Keratinocyte (primary cell): ENCODE measurements around the gene MERTK. TPM values are rescaled to one million over a fixed set of nuclear protein-coding genes. Genes with fewer than 3 reads are reported as not detected.

Source experiments
- DNase-seq: peaks from one replicate; pipeline ENCODE4 v3.0.0-alpha.2; 2011; ENCODE audit warnings: low read depth, missing footprints, low spot score
- FAIRE-seq: peaks from 2 replicates; lab custom pipeline; 2011; peaks lifted over from hg19 to GRCh38; lab: Jason Lieb, UNC
- H2AFZ ChIP-seq: 2 replicates; pipeline ENCODE4 v1.6.0; 2012; ENCODE audit warnings: low read length, control low read depth, inconsistent platforms; ENCODE audit not compliant: control insufficient read depth
- H3K27ac ChIP-seq: 2 replicates; pipeline ENCODE4 v1.5.1; 2011; ENCODE audit warnings: low read length; ENCODE audit not compliant: control insufficient read depth, insufficient read depth
- H3K27me3 ChIP-seq: 3 replicates; pipeline ENCODE4 v1.6.0; 2011; ENCODE audit warnings: low read length; ENCODE audit not compliant: control insufficient read depth, insufficient read depth; ENCODE audit errors: extremely low read depth
- H3K36me3 ChIP-seq, 2 experiments: 2 replicates in 1 of 2; 3 replicates in 1 of 2; pipeline ENCODE4 v1.5.1; 2011; ENCODE audit warnings: low read length in 2 of 2, mild to moderate bottlenecking in 1 of 2; ENCODE audit not compliant: control insufficient read depth in 2 of 2, insufficient read depth in 2 of 2; ENCODE audit errors: extremely low read depth in 1 of 2
- H3K4me1 ChIP-seq: 3 replicates; pipeline ENCODE4 v1.5.1; 2011; ENCODE audit warnings: low read length; ENCODE audit not compliant: control insufficient read depth, insufficient read depth; ENCODE audit errors: extremely low read depth
- H3K4me2 ChIP-seq: 3 replicates; pipeline ENCODE4 v1.6.0; 2011; ENCODE audit warnings: low read depth, low read length; ENCODE audit not compliant: control insufficient read depth, insufficient read depth; ENCODE audit errors: extremely low read depth
- H3K4me3 ChIP-seq, 3 experiments: fragments of 200-600 bp in 1 of 3; sonication (generic) in 1 of 3; 2 replicates in 2 of 3; 3 replicates in 1 of 3; pipeline ENCODE4 v1.5.1; 2011 to 2016; ENCODE audit warnings: low read length in 3 of 3, mild to moderate bottlenecking in 3 of 3, control low read depth in 2 of 3, inconsistent platforms in 1 of 3, low read depth in 1 of 3, mixed read lengths in 1 of 3, mixed run types in 1 of 3, moderate library complexity in 1 of 3; ENCODE audit not compliant: control insufficient read depth in 2 of 3, insufficient read depth in 2 of 3; ENCODE audit errors: extremely low read depth in 1 of 3
- H3K79me2 ChIP-seq: 2 replicates; pipeline ENCODE4 v1.6.0; 2012; ENCODE audit warnings: low read length; ENCODE audit not compliant: control insufficient read depth, insufficient read depth
- H3K9ac ChIP-seq: 3 replicates; pipeline ENCODE4 v1.6.0; 2011; ENCODE audit warnings: low read length; ENCODE audit not compliant: control insufficient read depth, insufficient read depth; ENCODE audit errors: extremely low read depth
- H3K9me1 ChIP-seq: 3 replicates; pipeline ENCODE4 v1.6.0; 2011; ENCODE audit warnings: low read length; ENCODE audit not compliant: control insufficient read depth, insufficient read depth; ENCODE audit errors: extremely low read depth
- H3K9me3 ChIP-seq: 2 replicates; pipeline ENCODE4 v1.5.1; 2012; ENCODE audit warnings: low read depth, low read length; ENCODE audit not compliant: control insufficient read depth
- H4K20me1 ChIP-seq: 3 replicates; pipeline ENCODE4 v1.6.0; 2011; ENCODE audit warnings: low read length; ENCODE audit not compliant: control insufficient read depth, insufficient read depth; ENCODE audit errors: extremely low read depth
- CTCF ChIP-seq, 3 experiments: IDR thresholded peaks in 1 of 3; conservative IDR thresholded peaks in 1 of 3; optimal IDR thresholded peaks in 1 of 3; 2 replicates in 2 of 3; 3 replicates in 1 of 3; pipeline versions ENCODE3 to v1.5.1; 2011; ENCODE audit warnings: low read length in 3 of 3, mild to moderate bottlenecking in 3 of 3, moderate library complexity in 2 of 3, control low read depth in 1 of 3, inconsistent platforms in 1 of 3; ENCODE audit not compliant: insufficient read depth in 2 of 3; ENCODE audit errors: extremely low read depth in 1 of 3
- EZH2 ChIP-seq: IDR thresholded peaks from one replicate; pipeline ENCODE4 v1.6.1; 2012; ENCODE audit warnings: inconsistent platforms, mild to moderate bottlenecking, low read length, moderate library complexity
- dilution Hi-C: fragments of 300-500 bp; cut with MboI; formaldehyde crosslinking; loops from one replicate; pipeline ENCODE4 v1.7.0; 2020; ENCODE audit warnings: low sequenced_read_pairs; ENCODE audit not compliant: extremely low pct_ligation_motif_present
- polyA plus RNA-seq, 5 experiments: library from polyadenylated mRNA; depleted of rRNA in 3 of 5; stranded (reverse) in 3 of 5; stranded (forward) in 1 of 5; unstranded in 1 of 5; fragments of >200 nt; gene quantifications; 1 replicate in 1 of 5; 2 replicates in 3 of 5; 3 replicates in 1 of 5; pipeline versions ENCODE4 v1.2.1 to v1.2.3, GENCODE V29; 2011 to 2012; ENCODE audit warnings: missing spikeins in 2 of 5, low read depth in 1 of 5, low replicate concordance in 1 of 5

The MERTK gene
- polyA plus RNA-seq, 1 donor (not counting 4 experiments of a cell fraction or from before 2014, with no cell fraction given) = 0.14 TPM

DNA sequence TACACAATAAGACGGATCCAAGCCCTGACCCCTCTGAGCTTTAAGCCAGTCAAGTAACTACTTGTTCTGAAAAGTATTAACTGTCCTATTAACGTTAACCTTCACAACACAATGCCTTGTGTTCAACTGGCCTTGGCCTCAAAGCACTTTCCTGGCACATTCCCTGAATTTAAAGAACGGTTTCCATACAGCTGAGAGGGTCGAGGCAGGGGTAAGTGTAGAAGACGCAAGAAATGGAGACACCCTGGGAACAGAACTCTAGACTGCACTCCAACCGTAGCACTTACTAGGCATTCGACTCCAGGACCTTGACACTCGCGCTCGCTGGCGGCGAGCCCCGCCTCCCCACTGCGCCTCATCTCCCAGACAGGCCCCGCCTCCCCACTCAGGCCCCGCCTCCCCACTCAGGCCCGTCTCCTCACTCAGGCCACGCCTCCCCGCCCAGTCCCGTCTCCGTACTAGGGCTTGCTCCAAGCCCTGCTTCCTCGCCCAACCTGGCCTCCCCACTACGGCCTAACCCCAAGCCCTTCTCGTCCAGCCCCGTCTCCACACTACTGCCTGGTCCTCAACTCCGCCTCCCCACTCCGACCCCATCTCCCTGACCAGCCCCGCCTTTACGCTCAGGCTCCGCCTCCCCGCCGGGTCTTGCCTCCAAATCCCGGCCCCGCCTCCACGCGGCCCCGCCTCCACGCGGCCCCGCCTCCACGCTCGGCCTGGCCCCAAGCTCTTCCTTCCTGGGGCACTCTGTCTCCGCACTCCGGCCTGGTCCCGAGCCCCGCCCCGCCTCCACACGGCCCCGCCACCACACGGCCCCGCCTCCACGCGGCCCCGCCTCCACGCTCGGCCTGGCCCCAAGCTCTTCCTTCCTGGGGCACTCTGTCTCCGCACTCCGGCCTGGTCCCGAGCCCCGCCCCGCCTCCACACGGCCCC, 155.8 kb downstream of the MERTK start:
- Histone ChIP-seq H2AFZ (peak overlapping the region; percentile 100), H3K9ac (peak overlapping the region; percentile 76), H3K9me1 (peaks cover 5% of the 10 kb centered on the region), H3K27ac (peak overlapping the region; percentile 69), H3K4me1 (peaks cover 17% of the 10 kb centered on the region), H3K79me2 (peaks cover 25% of the 10 kb centered on the region), H3K27me3 (no peaks in the 10 kb centered on the region), H3K4me3 (peak overlapping the region; percentile 76 to 82 (median 76)), H3K4me2 (peak overlapping the region; percentile 98), H3K36me3 (no peaks in the 10 kb centered on the region), H4K20me1 (no peaks in the 10 kb centered on the region), H3K9me3 (no peaks in the 10 kb centered on the region)
- FAIRE-seq (no peak), DNase-seq (no peak)
- no peak for TF ChIP-seq CTCF (optimal IDR thresholded peaks at IDR 0.05 in 1 of 3, IDR thresholded peaks at IDR 0.05 in 1 of 3, conservative IDR thresholded peaks at IDR 0.05 in 1 of 3; ENCODE audit: extremely low read depth in 1 of 3, insufficient read depth in 2 of 3, low read length in 3 of 3)
- no peak for TF ChIP-seq EZH2
- dilution Hi-C loops = no loop called here

DNA sequence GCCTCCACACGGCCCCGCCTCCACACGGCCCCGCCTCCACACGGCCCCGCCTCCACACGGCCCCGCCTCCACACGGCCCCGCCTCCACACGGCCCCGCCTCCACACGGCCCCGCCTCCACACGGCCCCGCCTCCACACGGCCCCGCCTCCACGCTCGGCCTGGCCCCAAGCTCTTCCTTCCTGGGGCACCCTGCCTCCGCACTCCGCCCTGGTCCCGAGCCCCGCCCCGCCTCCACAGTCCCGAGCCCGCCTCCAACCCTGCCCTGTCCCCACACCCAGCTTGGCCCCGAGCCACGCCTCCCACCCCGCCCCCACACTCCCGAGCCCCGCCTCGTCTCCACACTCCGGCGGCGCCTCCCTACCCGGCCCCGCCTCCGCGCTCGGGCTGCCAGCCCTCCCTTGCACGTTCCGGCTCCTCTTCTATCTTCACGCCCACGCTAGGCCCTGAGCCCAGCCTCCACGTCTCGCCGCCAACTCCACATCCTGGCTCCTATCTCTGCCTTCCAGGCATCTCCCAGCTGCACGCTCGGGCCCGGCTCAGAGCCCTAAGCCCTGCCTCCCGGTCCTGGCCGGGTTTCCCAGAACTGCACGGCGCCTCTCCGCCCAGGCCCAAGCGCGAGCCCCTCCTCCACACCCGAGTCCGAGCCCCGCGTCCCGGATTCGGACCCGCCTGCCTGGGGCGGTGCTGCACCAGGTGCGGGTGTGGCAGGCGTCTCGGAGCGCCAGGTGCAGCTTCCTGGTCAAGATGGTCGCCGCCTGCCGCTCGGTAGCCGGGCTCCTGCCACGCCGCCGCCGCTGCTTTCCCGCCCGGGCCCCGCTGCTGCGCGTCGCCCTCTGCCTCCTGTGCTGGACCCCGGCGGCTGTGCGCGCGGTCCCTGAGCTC, 156.7 kb downstream of the MERTK start, which contains the start of gene TMEM87B:
TMEM87B (plus strand) TSS at position 423 of the 883 bp plus-strand sequence; CDS start at position 746, 323 bp downstream.
- TF ChIP-seq EZH2 (no peak), CTCF (optimal IDR thresholded peaks at IDR 0.05 in 1 of 3, IDR thresholded peaks at IDR 0.05 in 1 of 3, conservative IDR thresholded peaks at IDR 0.05 in 1 of 3; ENCODE audit: extremely low read depth in 1 of 3, insufficient read depth in 2 of 3, low read length in 3 of 3) (no peak)
- FAIRE-seq = no peak

More for the DNA sequence above, 156.7 kb downstream of the MERTK start, which contains the start of gene TMEM87B:
- Histone ChIP-seq H3K27ac (peak within 1 kb of the TSS; percentile 81), H3K79me2 (peaks cover 31% of the 10 kb centered on the region), H3K9ac (peak within 1 kb of the TSS; percentile 89), H3K36me3 (peaks cover 1 to 5% of the 10 kb centered on the region in 2 experiments), H3K9me3 (no peaks in the 10 kb centered on the region), H2AFZ (peak within 1 kb of the TSS; percentile 100), H3K9me1 (peaks cover 5% of the 10 kb centered on the region), H3K4me3 (peak within 1 kb of the TSS; percentile 86 to 98 (median 94)), H3K4me1 (peaks cover 17% of the 10 kb centered on the region), H4K20me1 (no peaks in the 10 kb centered on the region), H3K4me2 (peak within 1 kb of the TSS; percentile 98), H3K27me3 (no peaks in the 10 kb centered on the region)
- peak; percentile 74 for DNase-seq
- dilution Hi-C loops = no loop called here
